Limb (tissue), 2 donors: Measurements from ENCODE around the gene BICD2.

Experiments used
- DNase-seq, 2 donors: peaks; one replicate each; pipeline ENCODE4 v3.0.0-alpha.2; 2016; ENCODE audit errors: extremely low spot score in 2 of 2

Gene BICD2

DNA sequence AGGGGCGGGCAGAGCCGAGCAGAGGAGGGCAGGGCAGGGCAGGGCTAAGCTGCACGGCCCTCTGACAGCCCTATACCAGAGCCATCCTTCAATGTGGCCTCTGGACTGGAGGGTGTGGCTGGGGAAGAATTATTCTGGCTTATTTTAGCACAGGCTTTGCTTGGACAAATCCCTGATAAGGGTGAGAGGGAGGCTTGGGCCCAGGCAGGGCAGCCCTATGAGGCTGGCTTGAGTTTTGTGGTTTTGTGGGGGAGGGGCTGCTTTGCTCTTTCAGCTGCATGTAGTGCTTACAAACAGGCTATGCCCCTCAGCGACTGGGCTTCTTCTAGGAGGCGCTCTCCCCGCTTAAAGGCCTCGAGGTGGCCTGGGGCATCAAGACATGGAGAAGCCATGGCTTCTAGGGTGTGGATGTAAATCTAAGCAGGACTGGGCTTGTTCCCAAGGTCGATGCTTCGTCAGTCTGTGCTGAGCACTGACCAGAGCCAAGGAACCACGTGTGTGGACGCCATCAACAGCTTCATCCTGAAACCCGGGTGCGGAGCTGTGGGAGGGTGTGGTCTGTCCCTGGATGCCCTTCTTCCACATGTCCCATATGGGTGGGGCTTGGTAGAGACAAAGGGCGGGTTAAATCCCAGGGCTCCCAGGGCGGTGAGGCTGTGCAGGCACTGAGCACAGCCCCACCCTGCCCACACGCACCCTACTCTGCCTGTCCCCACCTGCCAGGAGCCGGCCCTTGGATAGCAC lies 49.0 kb downstream of the BICD2 start:
- DNase-seq = no peak

DNA sequence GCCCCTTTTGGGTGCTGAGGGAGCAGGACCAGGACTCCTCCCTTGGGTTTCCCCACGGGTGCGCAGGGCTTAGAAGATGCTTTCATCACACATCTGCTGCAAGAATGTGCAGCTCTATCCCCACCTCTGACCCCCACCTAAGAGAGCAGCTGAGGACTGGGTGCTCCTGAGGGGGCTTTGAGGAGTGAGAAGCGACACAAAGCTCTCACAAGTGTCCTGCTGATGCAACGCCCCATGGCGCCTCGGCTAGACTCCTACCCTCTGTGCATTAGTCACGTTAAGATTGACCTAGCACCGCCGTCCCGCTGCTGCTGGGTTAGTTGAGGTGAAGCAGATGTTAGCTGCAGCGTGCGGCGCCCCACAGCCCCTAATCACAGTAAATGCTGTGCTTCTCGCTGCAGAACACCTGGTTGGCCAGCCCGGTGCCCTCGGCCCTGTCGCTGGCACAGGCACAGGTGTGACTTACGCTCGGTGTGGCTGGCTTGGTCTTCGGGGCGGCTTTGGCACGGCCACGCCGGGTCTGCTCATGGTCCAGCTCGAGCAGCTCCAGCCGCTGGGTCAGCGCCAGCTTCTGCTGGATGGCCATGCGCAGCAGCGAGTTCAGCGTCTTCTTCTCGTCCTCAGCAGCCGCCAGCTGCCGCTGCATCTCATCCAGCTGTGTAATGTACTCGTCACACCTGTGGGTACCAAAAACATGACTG lies 49.7 kb downstream of the BICD2 start:
- no peak for DNase-seq

DNA sequence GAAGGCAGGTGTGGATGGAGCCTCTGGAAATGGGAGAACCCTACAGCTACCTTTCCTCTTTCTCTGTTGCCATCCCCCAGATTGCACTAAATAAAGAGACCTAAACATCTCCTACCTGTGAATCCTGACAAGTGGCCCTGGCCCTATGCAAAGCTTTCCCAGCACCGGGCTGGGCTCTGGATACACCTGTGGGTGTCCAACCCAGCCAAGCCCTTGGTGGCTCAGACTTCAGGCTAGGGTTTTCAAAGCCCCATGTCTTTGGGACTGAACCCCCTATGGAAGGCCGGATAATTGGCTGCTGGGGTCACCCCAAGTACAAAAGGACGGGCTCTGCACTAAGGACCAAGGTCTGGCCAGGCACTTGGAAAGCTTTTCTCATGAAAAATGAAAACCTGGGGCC lies 50.6 kb downstream of the BICD2 start:
- DNase-seq = no peak

DNA sequence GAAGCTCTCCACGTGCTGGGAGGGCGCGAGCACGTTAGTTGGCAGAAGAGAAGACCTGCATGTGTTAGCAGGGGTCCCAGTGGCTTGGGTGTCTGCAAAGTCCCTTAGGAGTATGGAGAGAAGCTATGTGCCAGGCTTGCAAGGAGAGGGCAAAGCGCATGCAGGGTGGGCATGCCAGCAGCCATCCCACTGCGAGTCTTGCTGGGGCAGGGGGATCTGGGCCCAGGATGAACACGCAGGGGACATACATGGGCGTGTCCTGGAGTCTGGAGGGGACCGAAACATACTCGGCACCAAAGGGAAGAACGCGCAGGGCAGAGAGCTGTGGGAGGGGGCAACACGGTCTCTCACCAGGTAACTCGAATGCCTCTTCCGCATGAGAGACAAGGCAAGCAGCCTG lies 51.1 kb downstream of the BICD2 start:
- no peak for DNase-seq

- no peak for DNase-seq
Measured at GRCh38 chr9:92712767-92713166, 51.9 kb downstream of the BICD2 start.

DNA sequence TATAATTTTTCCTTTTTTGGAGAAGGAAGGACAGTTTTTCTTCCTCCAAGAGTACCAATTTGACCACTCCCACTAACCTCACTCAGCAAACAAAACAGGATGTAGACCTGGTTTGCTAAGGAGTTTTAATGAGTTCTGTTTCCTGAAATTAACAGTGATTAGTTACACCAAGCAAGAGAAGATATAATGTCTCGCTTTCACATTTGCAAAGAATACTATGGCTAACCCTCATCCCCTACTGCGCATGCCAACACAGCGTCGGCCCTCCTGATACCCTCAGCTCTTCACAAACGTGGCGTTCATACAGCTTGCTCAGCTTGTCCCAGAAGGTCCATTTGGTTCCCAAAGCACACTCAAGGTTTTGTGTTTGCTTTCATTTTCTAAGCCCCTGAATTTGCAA lies 52.8 kb downstream of the BICD2 start:
- no peak for DNase-seq

GRCh38 chr9:92711146-92711545 lies 53.5 kb downstream of the BICD2 start:
- no peak for DNase-seq

- DNase-seq = no peak
Measured at GRCh38 chr9:92710368-92710767, 54.3 kb downstream of the BICD2 start.

GRCh38 chr9:92709954-92710353 lies 54.7 kb downstream of the BICD2 start:
- no peak for DNase-seq

- no peak for DNase-seq
Measured at GRCh38 chr9:92709240-92709639, 55.4 kb downstream of the BICD2 start.

GRCh38 chr9:92707530-92707929 lies 57.1 kb downstream of the BICD2 start:
- no peak for DNase-seq

- DNase-seq = no peak
Measured at GRCh38 chr9:92706218-92706940, 58.3 kb downstream of the BICD2 start.

DNA sequence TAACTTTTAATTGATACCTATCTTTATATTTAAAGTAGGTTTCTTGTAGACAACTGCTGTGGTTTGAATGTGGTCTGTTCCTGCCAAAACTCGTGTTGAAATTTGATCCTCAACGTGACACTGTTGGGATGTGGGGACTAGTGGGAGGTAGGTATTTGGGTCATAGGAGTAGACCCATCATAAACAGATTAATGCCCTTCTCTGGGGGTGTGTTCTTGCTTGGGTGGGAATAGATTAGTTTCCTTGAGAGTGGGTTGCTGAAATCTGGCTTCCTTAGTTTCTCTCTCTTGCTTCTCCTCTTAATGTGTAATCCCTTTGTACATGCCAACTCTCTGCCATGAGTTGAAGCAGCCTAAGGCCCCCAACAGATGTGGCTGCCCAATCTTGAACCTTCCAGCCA lies 60.1 kb downstream of the BICD2 start:
- DNase-seq = no peak

GRCh38 chr9:92696619-92697018 lies 68.0 kb downstream of the BICD2 start:
- DNase-seq = no peak

DNA sequence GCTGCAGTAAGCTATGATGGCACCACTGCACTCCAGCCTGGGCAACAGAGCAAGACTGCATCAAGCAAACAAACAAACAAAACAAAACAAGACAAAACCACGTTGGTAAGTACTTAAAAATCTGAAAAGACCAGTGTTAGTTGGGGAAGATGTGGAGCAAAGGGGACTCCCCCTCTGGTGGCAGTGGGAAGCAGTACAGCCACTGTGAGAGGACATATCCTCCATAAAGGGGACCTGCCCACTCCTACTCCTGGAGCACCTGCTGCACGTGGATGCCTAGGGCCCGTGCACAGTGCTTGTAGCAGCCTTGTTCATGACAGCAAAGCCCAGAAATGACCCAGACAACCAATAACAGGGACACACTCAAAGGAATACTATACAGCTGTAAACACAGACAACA lies 77.7 kb downstream of the BICD2 start:
- no peak for DNase-seq

DNA sequence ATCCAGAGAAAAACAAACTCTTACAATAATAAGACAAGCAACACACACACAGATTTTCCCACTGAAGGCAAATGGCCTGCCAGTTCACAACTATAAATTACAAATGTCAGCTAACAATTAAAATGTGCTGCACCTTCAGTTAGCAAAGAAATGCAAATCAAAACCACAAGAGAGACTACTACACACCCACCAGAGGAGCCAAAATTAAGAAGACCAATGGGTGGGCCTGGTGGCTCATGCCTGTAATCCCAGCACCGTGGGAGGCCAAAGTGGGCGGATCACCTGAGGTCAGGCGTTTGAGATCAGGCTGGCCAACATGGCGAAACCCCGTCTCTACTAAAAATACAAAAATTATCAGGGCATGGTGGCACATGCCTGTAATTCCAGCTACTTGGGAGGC lies 79.6 kb downstream of the BICD2 start:
- DNase-seq = no peak

DNA sequence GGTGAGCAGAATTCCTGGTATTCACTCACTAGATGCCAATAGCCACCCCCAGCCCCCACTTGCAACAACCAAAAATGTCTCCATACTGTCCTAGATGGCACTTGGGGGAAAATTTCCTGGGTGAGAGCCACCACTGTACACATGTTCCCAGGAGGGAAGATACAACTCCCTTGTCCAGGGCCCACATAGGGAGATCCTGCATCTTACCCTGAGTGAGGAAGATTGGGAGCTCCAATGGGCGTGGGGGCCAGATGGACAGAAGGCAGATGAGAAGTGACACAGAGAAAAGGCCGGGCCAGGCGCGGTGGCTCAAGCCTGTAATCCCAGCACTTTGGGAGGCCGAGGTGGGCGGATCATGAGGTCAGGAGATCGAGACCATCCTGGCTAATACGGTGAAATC lies 82.4 kb downstream of the BICD2 start:
- no peak for DNase-seq

- DNase-seq = no peak
Measured at GRCh38 chr9:92680166-92681119, 84.2 kb downstream of the BICD2 start.

DNA sequence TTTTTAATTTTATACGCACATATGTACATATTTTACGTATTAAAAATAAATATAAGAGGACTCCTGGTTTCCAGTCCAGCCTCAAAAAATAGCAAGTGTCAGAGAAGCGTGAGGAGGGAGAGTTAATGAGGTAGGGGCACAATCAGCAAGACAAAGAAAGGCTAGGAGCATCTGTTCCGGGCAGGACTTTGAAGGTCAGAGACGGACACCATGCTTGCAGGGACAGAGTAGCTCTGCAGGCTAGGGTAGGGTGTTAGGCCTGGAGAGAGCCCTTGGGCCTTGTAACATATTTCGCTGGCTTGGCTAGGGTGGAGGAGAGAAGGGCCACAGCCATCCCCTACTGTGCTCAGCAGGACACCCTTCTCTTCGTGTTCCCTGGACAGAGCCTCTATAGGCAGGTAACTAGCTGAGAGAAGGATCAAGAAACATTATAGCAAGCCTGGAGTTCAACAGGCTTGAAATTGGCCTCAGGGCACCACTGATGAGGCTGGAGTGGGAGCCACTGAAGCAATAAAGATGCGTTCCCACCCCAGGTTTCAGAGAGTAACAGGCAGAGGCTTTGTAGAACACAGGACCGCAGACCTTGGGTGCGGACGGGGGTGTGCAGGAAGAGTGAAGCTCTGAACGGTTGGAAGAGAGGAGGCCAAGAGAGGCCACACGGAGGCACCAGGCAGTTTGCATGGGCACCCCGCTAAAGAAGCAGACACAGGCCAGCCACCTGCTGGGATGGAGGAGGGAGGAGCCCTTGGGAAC lies 85.0 kb downstream of the BICD2 start:
- no peak for DNase-seq

DNA sequence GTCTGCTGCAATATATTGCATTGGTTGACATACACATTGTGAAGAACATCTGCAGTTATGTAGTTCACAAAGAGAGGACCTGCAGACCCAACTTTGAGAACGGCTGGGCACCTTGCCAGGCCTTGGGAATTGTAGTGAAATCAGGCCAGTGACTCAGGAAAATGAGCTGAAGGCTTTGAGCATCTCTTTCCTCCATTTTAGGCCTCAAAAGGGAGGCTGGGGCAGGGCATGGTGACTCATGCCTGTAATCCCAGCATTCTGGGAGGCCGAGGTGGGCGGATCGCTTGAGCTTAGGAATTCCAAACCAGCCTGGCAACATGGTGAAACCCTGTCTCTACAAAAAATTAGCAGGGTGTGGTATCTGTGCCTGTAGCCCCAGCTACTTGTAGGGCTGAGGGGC lies 93.3 kb downstream of the BICD2 start:
- DNase-seq = peak in 1 of 2 donors; percentile 53
